ENCODE results near the gene GP5. TPM values are rescaled to one million over a fixed set of nuclear protein-coding genes. Genes with fewer than 3 reads are reported as not detected.

Gene GP5
- total RNA-seq, 2 donors from 2014 or later: 0.11 TPM; not detected in 1

- H3K4me3 ChIP-seq: no peak overlapping the region
- no peak for DNase-seq
- H3K27ac ChIP-seq: no peak overlapping the region
- H3K4me1 ChIP-seq: no peaks in the 10 kb centered on the region
- H3K9ac ChIP-seq (ENCODE audit: low read depth in 2 of 2, low read length in 2 of 2): no peak overlapping the region
- intact Hi-C loops (cut with DNase I): no loop called here
- H3K27me3 ChIP-seq: no peaks in the 10 kb centered on the region
- no peaks in the 10 kb centered on the region for H3K9me3 ChIP-seq
- TF ChIP-seq CTCF (IDR thresholded peaks at IDR 0.05): no peak
- H3K36me3 ChIP-seq: peaks cover 3% of the 10 kb centered on the region
Observed at GRCh38 chr3:194443901-194444300, 44.8 kb upstream of the GP5 start.

GRCh38 chr3:194440756-194441155, 41.7 kb upstream of the GP5 start:
- no peak for TF ChIP-seq CTCF (IDR thresholded peaks at IDR 0.05)
- Histone ChIP-seq H3K27ac (no peak overlapping the region), H3K4me1 (no peaks in the 10 kb centered on the region), H3K36me3 (no peaks in the 10 kb centered on the region), H3K9ac (ENCODE audit: low read depth in 2 of 2, low read length in 2 of 2) (no peak overlapping the region), H3K27me3 (no peaks in the 10 kb centered on the region), H3K4me3 (no peak overlapping the region), H3K9me3 (no peaks in the 10 kb centered on the region)
- no peak for DNase-seq
- intact Hi-C loops (cut with DNase I): no loop called here

GRCh38 chr3:194439881-194440550, 41.0 kb upstream of the GP5 start:
- no peaks in the 10 kb centered on the region for H3K4me1 ChIP-seq
- no peaks in the 10 kb centered on the region for H3K36me3 ChIP-seq
- H3K27me3 ChIP-seq: no peaks in the 10 kb centered on the region
- no peak overlapping the region for H3K27ac ChIP-seq
- H3K9me3 ChIP-seq: no peaks in the 10 kb centered on the region
- intact Hi-C loops (cut with DNase I): no loop called here
- H3K4me3 ChIP-seq: no peak overlapping the region
- H3K9ac ChIP-seq (ENCODE audit: low read depth in 2 of 2, low read length in 2 of 2): no peak overlapping the region
- TF ChIP-seq CTCF (IDR thresholded peaks at IDR 0.05): no peak
- DNase-seq: no peak

- no peak for DNase-seq
- Histone ChIP-seq H3K27ac (no peak overlapping the region), H3K4me3 (no peak overlapping the region), H3K27me3 (no peaks in the 10 kb centered on the region), H3K4me1 (no peaks in the 10 kb centered on the region), H3K9me3 (no peaks in the 10 kb centered on the region), H3K36me3 (peaks cover 10% of the 10 kb centered on the region), H3K9ac (ENCODE audit: low read depth in 2 of 2, low read length in 2 of 2) (no peak overlapping the region)
- intact Hi-C loops (cut with DNase I): no loop called here
- TF ChIP-seq CTCF (IDR thresholded peaks at IDR 0.05): no peak
Observed at GRCh38 chr3:194434503-194434902, 35.4 kb upstream of the GP5 start.

- TF ChIP-seq CTCF (IDR thresholded peaks at IDR 0.05): no peak
- Histone ChIP-seq H3K27ac (no peak overlapping the region), H3K36me3 (peaks cover 10% of the 10 kb centered on the region), H3K9me3 (no peaks in the 10 kb centered on the region), H3K9ac (ENCODE audit: low read depth in 2 of 2, low read length in 2 of 2) (no peak overlapping the region), H3K4me1 (no peaks in the 10 kb centered on the region), H3K27me3 (no peaks in the 10 kb centered on the region), H3K4me3 (no peak overlapping the region)
- no peak for DNase-seq
- intact Hi-C loops (cut with DNase I): no loop called here
Observed at GRCh38 chr3:194431554-194431953, 32.5 kb upstream of the GP5 start.

Data from colonic mucosa (tissue), 4 donors.